ENCODE results near the gene HLA-DRB1. TPM values are rescaled to one million over a fixed set of nuclear protein-coding genes. Genes with fewer than 3 reads are reported as not detected.
"Not testable (repeated sequence)": the region's sequence is repeated elsewhere in the genome, so short reads cannot be mapped to it uniquely, and the experiment has no call there.

HLA-DRB1 gene
- total and polyA plus RNA-seq, 2 donors = 10.2 to 107 TPM

GRCh38 chr6:32562940-32563339 lies 26.7 kb downstream of the HLA-DRB1 start:
- H3K27ac ChIP-seq (ENCODE audit: low read depth) = no peak overlapping the region
- no peak for DNase-seq (ENCODE audit: extremely low spot score)
- H3K4me3 ChIP-seq (ENCODE audit: low read depth, low read length) = no peak overlapping the region
- no peaks in the 10 kb centered on the region for H3K4me1 ChIP-seq (ENCODE audit: insufficient read depth)
- H3K36me3 ChIP-seq (ENCODE audit: insufficient read depth) = no peaks in the 10 kb centered on the region
- WGBS = 36% methylated on average over 2 of the region's 2 CpGs

GRCh38 chr6:32559747-32560146 lies 29.9 kb downstream of the HLA-DRB1 start:
- H3K36me3 ChIP-seq (ENCODE audit: insufficient read depth) = no peaks in the 10 kb centered on the region
- WGBS = 78% methylated on average over 7 of the region's 7 CpGs
- H3K4me1 ChIP-seq (ENCODE audit: insufficient read depth) = no peaks in the 10 kb centered on the region
- no peak overlapping the region for H3K27ac ChIP-seq (ENCODE audit: low read depth)
- no peak for DNase-seq (ENCODE audit: extremely low spot score)
- H3K4me3 ChIP-seq (ENCODE audit: low read depth, low read length) = no peak overlapping the region

- DNase-seq (ENCODE audit: extremely low spot score) = no peak
Observed at GRCh38 chr6:32558426-32559057, 31.1 kb downstream of the HLA-DRB1 start.

GRCh38 chr6:32554116-32554965 lies 35.3 kb downstream of the HLA-DRB1 start:
- Histone ChIP-seq H3K36me3 (ENCODE audit: insufficient read depth) (no peaks in the 10 kb centered on the region), H3K4me1 (ENCODE audit: insufficient read depth) (no peaks in the 10 kb centered on the region), H3K27ac (ENCODE audit: low read depth) (no peak overlapping the region), H3K4me3 (ENCODE audit: low read depth, low read length) (no peak overlapping the region)
- WGBS = 45% methylated on average over 9 of the region's 9 CpGs
- no peak for DNase-seq (ENCODE audit: extremely low spot score)

More at GRCh38 chr6:32558426-32559057, 31.1 kb downstream of the HLA-DRB1 start:
- H3K36me3 ChIP-seq (ENCODE audit: insufficient read depth) = no peaks in the 10 kb centered on the region
- no peak overlapping the region for H3K27ac ChIP-seq (ENCODE audit: low read depth)
- H3K4me1 ChIP-seq (ENCODE audit: insufficient read depth) = no peaks in the 10 kb centered on the region
- H3K4me3 ChIP-seq (ENCODE audit: low read depth, low read length) = no peak overlapping the region
- WGBS = 34% methylated on average over 13 of the region's 13 CpGs

GRCh38 chr6:32553037-32553742 lies 36.5 kb downstream of the HLA-DRB1 start:
- no peak overlapping the region for H3K27ac ChIP-seq (ENCODE audit: low read depth)
- H3K4me1 ChIP-seq (ENCODE audit: insufficient read depth) = no peaks in the 10 kb centered on the region
- no peak for DNase-seq (ENCODE audit: extremely low spot score)
- no peaks in the 10 kb centered on the region for H3K36me3 ChIP-seq (ENCODE audit: insufficient read depth)
- no peak overlapping the region for H3K4me3 ChIP-seq (ENCODE audit: low read depth, low read length)
- 15% methylated on average over 5 of the region's 5 CpGs for WGBS

GRCh38 chr6:32551410-32551809 lies 38.2 kb downstream of the HLA-DRB1 start:
- DNase-seq (ENCODE audit: extremely low spot score) = no peak
- 36% methylated on average over 5 of the region's 5 CpGs for WGBS
- Histone ChIP-seq H3K36me3 (ENCODE audit: insufficient read depth) (no peaks in the 10 kb centered on the region), H3K4me1 (ENCODE audit: insufficient read depth) (no peaks in the 10 kb centered on the region), H3K4me3 (ENCODE audit: low read depth, low read length) (no peak overlapping the region), H3K27ac (ENCODE audit: low read depth) (no peak overlapping the region)

GRCh38 chr6:32539839-32540238 lies 49.8 kb downstream of the HLA-DRB1 start:
- no peak for DNase-seq (ENCODE audit: extremely low spot score)
- H3K4me1 ChIP-seq (ENCODE audit: insufficient read depth) = no peaks in the 10 kb centered on the region
- 77% methylated on average over 5 of the region's 5 CpGs for WGBS
- H3K36me3 ChIP-seq (ENCODE audit: insufficient read depth) = no peaks in the 10 kb centered on the region
- no peak overlapping the region for H3K27ac ChIP-seq (ENCODE audit: low read depth)
- no peak overlapping the region for H3K4me3 ChIP-seq (ENCODE audit: low read depth, low read length)

GRCh38 chr6:32530431-32530793 lies 59.2 kb downstream of the HLA-DRB1 start:
- not testable (repeated sequence) for DNase-seq (ENCODE audit: extremely low spot score); H3K27ac ChIP-seq (ENCODE audit: low read depth); H3K4me1 ChIP-seq (ENCODE audit: insufficient read depth); H3K4me3 ChIP-seq (ENCODE audit: low read depth, low read length); H3K36me3 ChIP-seq (ENCODE audit: insufficient read depth)
- 0% methylated on average over 3 of the region's 3 CpGs for WGBS

GRCh38 chr6:32529697-32530430 lies 59.8 kb downstream of the HLA-DRB1 start, which contains the start of gene HLA-DRB5:
HLA-DRB5 (minus strand) TSS chr6:32530287; CDS start chr6:32530224, 63 bp downstream.
- Histone ChIP-seq H3K27ac (ENCODE audit: low read depth) (no peak within 1 kb of the TSS), H3K4me1 (ENCODE audit: insufficient read depth) (no peaks in the 10 kb centered on the region), H3K4me3 (ENCODE audit: low read depth, low read length) (no peak within 1 kb of the TSS), H3K36me3 (ENCODE audit: insufficient read depth) (no peaks in the 10 kb centered on the region)
- DNase-seq (ENCODE audit: extremely low spot score) = no peak
- 19% methylated on average over 4 of the region's 4 CpGs for WGBS

Small RNAs within 50 kb of the gene (small RNA-seq; reads per million reads assigned to genes)
- not detected for gene RNU1-61P

Other genes starting within 250 kb of the HLA-DRB1 start
- gene TSBP1, start 217.9 kb downstream of the HLA-DRB1 start, total RNA-seq = not detected
- not detected for gene TSBP1, start 217.9 kb downstream of the HLA-DRB1 start, polyA plus RNA-seq
- gene BTNL2, start 182.7 kb downstream of the HLA-DRB1 start, total RNA-seq = not detected
- not detected for gene BTNL2, start 182.7 kb downstream of the HLA-DRB1 start, polyA plus RNA-seq
- gene HLA-DRA, start 150.0 kb downstream of the HLA-DRB1 start, total RNA-seq = 93.9 TPM
- gene HLA-DRA, start 150.0 kb downstream of the HLA-DRB1 start, polyA plus RNA-seq = 272 TPM
- 3.8 TPM for gene HLA-DRB5, start 59.6 kb downstream of the HLA-DRB1 start, total RNA-seq
- 3.4 TPM for gene HLA-DRB5, start 59.6 kb downstream of the HLA-DRB1 start, polyA plus RNA-seq
- 16.0 TPM for gene HLA-DQA1, start 47.6 kb upstream of the HLA-DRB1 start, total RNA-seq
- 41.8 TPM for gene HLA-DQA1, start 47.6 kb upstream of the HLA-DRB1 start, polyA plus RNA-seq
- 4.0 TPM for gene HLA-DQB1, start 76.8 kb upstream of the HLA-DRB1 start, total RNA-seq
- gene HLA-DQB1, start 76.8 kb upstream of the HLA-DRB1 start, polyA plus RNA-seq = 36.1 TPM
- gene HLA-DQA2, start 151.5 kb upstream of the HLA-DRB1 start, total RNA-seq = 0.95 TPM
- not detected for gene HLA-DQA2, start 151.5 kb upstream of the HLA-DRB1 start, polyA plus RNA-seq
- 0.21 TPM for gene HLA-DQB2, start 173.7 kb upstream of the HLA-DRB1 start, total RNA-seq
- 0.10 TPM for gene HLA-DQB2, start 173.7 kb upstream of the HLA-DRB1 start, polyA plus RNA-seq
- gene HLA-DOB, start 227.2 kb upstream of the HLA-DRB1 start, total RNA-seq = 0.42 TPM
- gene HLA-DOB, start 227.2 kb upstream of the HLA-DRB1 start, polyA plus RNA-seq = 0.90 TPM
- gene TAP2, start 248.9 kb upstream of the HLA-DRB1 start, total RNA-seq = 14.0 TPM
- gene TAP2, start 248.9 kb upstream of the HLA-DRB1 start, polyA plus RNA-seq = 18.5 TPM